ENCODE results near the gene ADAMTS17. TPM values are rescaled to one million over a fixed set of nuclear protein-coding genes. Genes with fewer than 3 reads are reported as not detected.

The ADAMTS17 gene
- total RNA-seq, 1 donor: 7.6 TPM

GRCh38 chr15:100334015-100334414 is 7.8 kb downstream of the ADAMTS17 start:
- Histone ChIP-seq H3K9me3 (ENCODE audit: low read depth, low read length) (no peaks in the 10 kb centered on the region), H3K4me1 (ENCODE audit: insufficient read depth, low read length) (peaks cover 25% of the 10 kb centered on the region), H3K4me3 (ENCODE audit: low read length) (no peak overlapping the region), H3K27me3 (ENCODE audit: insufficient read depth, low read length) (peaks cover 6% of the 10 kb centered on the region)

- H3K4me1 ChIP-seq (ENCODE audit: insufficient read depth, low read length): peaks cover 25% of the 10 kb centered on the region
- no peak overlapping the region for H3K4me3 ChIP-seq (ENCODE audit: low read length)
- H3K27me3 ChIP-seq (ENCODE audit: insufficient read depth, low read length): no peaks in the 10 kb centered on the region
- no peaks in the 10 kb centered on the region for H3K9me3 ChIP-seq (ENCODE audit: low read depth, low read length)
These were observed 8.5 kb downstream of the ADAMTS17 start for GRCh38 chr15:100333236-100333635.

- Histone ChIP-seq H3K27me3 (ENCODE audit: insufficient read depth, low read length) (no peaks in the 10 kb centered on the region), H3K4me1 (ENCODE audit: insufficient read depth, low read length) (peaks cover 25% of the 10 kb centered on the region), H3K4me3 (ENCODE audit: low read length) (no peak overlapping the region), H3K9me3 (ENCODE audit: low read depth, low read length) (no peaks in the 10 kb centered on the region)
These were observed 9.1 kb downstream of the ADAMTS17 start for GRCh38 chr15:100332721-100333120.

- H3K9me3 ChIP-seq (ENCODE audit: low read depth, low read length): no peaks in the 10 kb centered on the region
- peaks cover 25% of the 10 kb centered on the region for H3K4me1 ChIP-seq (ENCODE audit: insufficient read depth, low read length)
- H3K4me3 ChIP-seq (ENCODE audit: low read length): no peak overlapping the region
- H3K27me3 ChIP-seq (ENCODE audit: insufficient read depth, low read length): no peaks in the 10 kb centered on the region
These were observed 9.5 kb downstream of the ADAMTS17 start for GRCh38 chr15:100332231-100332630.

GRCh38 chr15:100330629-100331215 is 11.1 kb downstream of the ADAMTS17 start:
- Histone ChIP-seq H3K4me3 (ENCODE audit: low read length) (no peak overlapping the region), H3K9me3 (ENCODE audit: low read depth, low read length) (no peaks in the 10 kb centered on the region), H3K4me1 (ENCODE audit: insufficient read depth, low read length) (peaks cover 25% of the 10 kb centered on the region), H3K27me3 (ENCODE audit: insufficient read depth, low read length) (no peaks in the 10 kb centered on the region)

GRCh38 chr15:100330221-100330620 is 11.6 kb downstream of the ADAMTS17 start:
- no peak overlapping the region for H3K4me3 ChIP-seq (ENCODE audit: low read length)
- no peaks in the 10 kb centered on the region for H3K27me3 ChIP-seq (ENCODE audit: insufficient read depth, low read length)
- H3K4me1 ChIP-seq (ENCODE audit: insufficient read depth, low read length): peaks cover 25% of the 10 kb centered on the region

GRCh38 chr15:100328796-100329195 is 13.0 kb downstream of the ADAMTS17 start:
- H3K4me1 ChIP-seq (ENCODE audit: insufficient read depth, low read length): peaks cover 21% of the 10 kb centered on the region

More at GRCh38 chr15:100330221-100330620, 11.6 kb downstream of the ADAMTS17 start:
- H3K9me3 ChIP-seq (ENCODE audit: low read depth, low read length): no peaks in the 10 kb centered on the region

GRCh38 chr15:100318880-100319279 is 22.9 kb downstream of the ADAMTS17 start:
- Histone ChIP-seq H3K9me3 (ENCODE audit: low read depth, low read length) (no peaks in the 10 kb centered on the region), H3K4me3 (ENCODE audit: low read length) (no peak overlapping the region), H3K4me1 (ENCODE audit: insufficient read depth, low read length) (no peaks in the 10 kb centered on the region), H3K27me3 (ENCODE audit: insufficient read depth, low read length) (no peaks in the 10 kb centered on the region)

More at GRCh38 chr15:100328796-100329195, 13.0 kb downstream of the ADAMTS17 start:
- no peaks in the 10 kb centered on the region for H3K27me3 ChIP-seq (ENCODE audit: insufficient read depth, low read length)
- H3K9me3 ChIP-seq (ENCODE audit: low read depth, low read length): no peaks in the 10 kb centered on the region
- H3K4me3 ChIP-seq (ENCODE audit: low read length): no peak overlapping the region

GRCh38 chr15:100314809-100315400 is 26.9 kb downstream of the ADAMTS17 start:
- no peak overlapping the region for H3K4me3 ChIP-seq (ENCODE audit: low read length)
- no peaks in the 10 kb centered on the region for H3K4me1 ChIP-seq (ENCODE audit: insufficient read depth, low read length)
- H3K27me3 ChIP-seq (ENCODE audit: insufficient read depth, low read length): no peaks in the 10 kb centered on the region
- H3K9me3 ChIP-seq (ENCODE audit: low read depth, low read length): no peaks in the 10 kb centered on the region

- Histone ChIP-seq H3K9me3 (ENCODE audit: low read depth, low read length) (no peaks in the 10 kb centered on the region), H3K4me1 (ENCODE audit: insufficient read depth, low read length) (no peaks in the 10 kb centered on the region), H3K4me3 (ENCODE audit: low read length) (no peak overlapping the region), H3K27me3 (ENCODE audit: insufficient read depth, low read length) (no peaks in the 10 kb centered on the region)
These were observed 29.8 kb downstream of the ADAMTS17 start for GRCh38 chr15:100311833-100312476.

GRCh38 chr15:100311154-100311625 is 30.6 kb downstream of the ADAMTS17 start:
- Histone ChIP-seq H3K4me3 (ENCODE audit: low read length) (no peak overlapping the region), H3K4me1 (ENCODE audit: insufficient read depth, low read length) (no peaks in the 10 kb centered on the region), H3K9me3 (ENCODE audit: low read depth, low read length) (no peaks in the 10 kb centered on the region), H3K27me3 (ENCODE audit: insufficient read depth, low read length) (no peaks in the 10 kb centered on the region)

GRCh38 chr15:100310513-100311153 is 31.1 kb downstream of the ADAMTS17 start:
- Histone ChIP-seq H3K4me1 (ENCODE audit: insufficient read depth, low read length) (no peaks in the 10 kb centered on the region), H3K9me3 (ENCODE audit: low read depth, low read length) (no peaks in the 10 kb centered on the region), H3K4me3 (ENCODE audit: low read length) (no peak overlapping the region), H3K27me3 (ENCODE audit: insufficient read depth, low read length) (no peaks in the 10 kb centered on the region)

- H3K27me3 ChIP-seq (ENCODE audit: insufficient read depth, low read length): no peaks in the 10 kb centered on the region
These were observed 31.8 kb downstream of the ADAMTS17 start for GRCh38 chr15:100310041-100310405.

GRCh38 chr15:100309109-100310040 is 32.4 kb downstream of the ADAMTS17 start:
- Histone ChIP-seq H3K9me3 (ENCODE audit: low read depth, low read length) (no peaks in the 10 kb centered on the region), H3K4me1 (ENCODE audit: insufficient read depth, low read length) (no peaks in the 10 kb centered on the region), H3K4me3 (ENCODE audit: low read length) (no peak overlapping the region), H3K27me3 (ENCODE audit: insufficient read depth, low read length) (no peaks in the 10 kb centered on the region)

More at GRCh38 chr15:100310041-100310405, 31.8 kb downstream of the ADAMTS17 start:
- H3K9me3 ChIP-seq (ENCODE audit: low read depth, low read length): no peaks in the 10 kb centered on the region
- H3K4me3 ChIP-seq (ENCODE audit: low read length): no peak overlapping the region
- no peaks in the 10 kb centered on the region for H3K4me1 ChIP-seq (ENCODE audit: insufficient read depth, low read length)
